IgD-negative memory B cell (primary cell): ENCODE data around the gene MYH10. TPM values are rescaled to one million over a fixed set of nuclear protein-coding genes. Genes with fewer than 3 reads are reported as not detected.
"Not testable (repeated sequence)": the region's sequence is repeated elsewhere in the genome, so short reads cannot be mapped to it uniquely, and the experiment has no call there.

ENCODE experiments used
- H3K27ac Mint-ChIP-seq, 3 donors: one replicate each; pipeline ENCODE4 v1.8.0; 2020 to 2022; ENCODE audit warnings: mild to moderate bottlenecking in 3 of 3, mixed read lengths in 3 of 3, moderate library complexity in 1 of 3
- H3K27me3 Mint-ChIP-seq: one replicate; pipeline ENCODE4 v1.8.0; 2021; ENCODE audit warnings: mixed read lengths
- H3K36me3 Mint-ChIP-seq: one replicate; pipeline ENCODE4 v1.8.0; 2020; ENCODE audit warnings: mild to moderate bottlenecking, mixed read lengths
- H3K4me1 Mint-ChIP-seq, 3 donors: one replicate each; pipeline ENCODE4 v1.8.0; 2020 to 2022; ENCODE audit warnings: mixed read lengths in 3 of 3, mild to moderate bottlenecking in 1 of 3
- H3K4me3 Mint-ChIP-seq, 4 donors: one replicate each; pipeline ENCODE4 v1.8.0; 2020 to 2022; ENCODE audit warnings: mild to moderate bottlenecking in 4 of 4, mixed read lengths in 4 of 4, moderate library complexity in 3 of 4
- H3K9me3 Mint-ChIP-seq, 3 donors: one replicate each; pipeline ENCODE4 v1.8.0; 2020 to 2021; ENCODE audit warnings: mixed read lengths in 3 of 3, mild to moderate bottlenecking in 1 of 3
- polyA plus RNA-seq: library from polyadenylated mRNA; unstranded; fragments of 300-500 nt; fragmentation: Illumina TruSeq; gene quantifications from one replicate; pipeline ENCODE4 v1.2.3, GENCODE V29; 2021

The MYH10 gene
- polyA plus RNA-seq, 1 donor from 2014 or later, result 1.7 TPM

DNA sequence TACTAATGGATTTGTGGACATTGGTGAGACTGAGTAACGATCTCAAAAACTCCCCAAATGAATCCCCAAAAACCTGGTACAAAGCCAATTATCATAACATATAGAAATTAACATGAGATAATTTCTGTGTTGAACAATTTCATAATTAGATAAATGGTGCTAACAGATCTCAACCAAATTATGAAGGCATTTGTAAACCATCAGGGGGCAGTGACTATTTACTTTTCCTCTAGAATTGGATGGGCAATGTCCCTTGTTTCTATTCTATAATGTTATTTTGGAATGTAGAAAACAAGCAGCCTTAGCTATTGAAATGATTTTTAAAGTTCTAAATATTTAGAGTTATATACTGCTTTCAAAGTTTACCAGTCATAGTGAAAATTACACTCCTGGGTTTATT is 57.8 kb downstream of the MYH10 start:
- Mint-ChIP-seq H3K4me3 (no peak overlapping the region), H3K27me3 (peaks cover 9% of the 10 kb centered on the region), H3K9me3 (peaks cover 0 to 2% (median 0%) of the 10 kb centered on the region in 3 donors), H3K36me3 (no peaks in the 10 kb centered on the region), H3K4me1 (no peaks in the 10 kb centered on the region), H3K27ac (no peak overlapping the region)

GRCh38 chr17:8563981-8564602 is 66.4 kb downstream of the MYH10 start:
- Mint-ChIP-seq H3K27ac (no peak overlapping the region), H3K9me3 (peaks cover 0 to 2% (median 0%) of the 10 kb centered on the region in 3 donors)

GRCh38 chr17:8563024-8563776 is 67.3 kb downstream of the MYH10 start:
- H3K9me3 Mint-ChIP-seq, result no peaks in the 10 kb centered on the region
- no peak overlapping the region for H3K27ac Mint-ChIP-seq

More at GRCh38 chr17:8563981-8564602, 66.4 kb downstream of the MYH10 start:
- peaks cover 2% of the 10 kb centered on the region for H3K36me3 Mint-ChIP-seq
- peaks cover 0 to 3% (median 0%) of the 10 kb centered on the region in 3 donors for H3K4me1 Mint-ChIP-seq
- H3K4me3 Mint-ChIP-seq, result no peak overlapping the region
- peaks cover 6% of the 10 kb centered on the region for H3K27me3 Mint-ChIP-seq

GRCh38 chr17:8558144-8558543 is 72.4 kb downstream of the MYH10 start:
- Mint-ChIP-seq H3K9me3 (no peaks in the 10 kb centered on the region), H3K27me3 (no peaks in the 10 kb centered on the region), H3K36me3 (no peaks in the 10 kb centered on the region), H3K27ac (no peak overlapping the region), H3K4me3 (no peak overlapping the region), H3K4me1 (peaks cover 0 to 3% (median 0%) of the 10 kb centered on the region in 3 donors)

More at GRCh38 chr17:8563024-8563776, 67.3 kb downstream of the MYH10 start:
- Mint-ChIP-seq H3K36me3 (peaks cover 2% of the 10 kb centered on the region), H3K27me3 (no peaks in the 10 kb centered on the region), H3K4me3 (no peak overlapping the region), H3K4me1 (peaks cover 0 to 3% (median 0%) of the 10 kb centered on the region in 3 donors)

DNA sequence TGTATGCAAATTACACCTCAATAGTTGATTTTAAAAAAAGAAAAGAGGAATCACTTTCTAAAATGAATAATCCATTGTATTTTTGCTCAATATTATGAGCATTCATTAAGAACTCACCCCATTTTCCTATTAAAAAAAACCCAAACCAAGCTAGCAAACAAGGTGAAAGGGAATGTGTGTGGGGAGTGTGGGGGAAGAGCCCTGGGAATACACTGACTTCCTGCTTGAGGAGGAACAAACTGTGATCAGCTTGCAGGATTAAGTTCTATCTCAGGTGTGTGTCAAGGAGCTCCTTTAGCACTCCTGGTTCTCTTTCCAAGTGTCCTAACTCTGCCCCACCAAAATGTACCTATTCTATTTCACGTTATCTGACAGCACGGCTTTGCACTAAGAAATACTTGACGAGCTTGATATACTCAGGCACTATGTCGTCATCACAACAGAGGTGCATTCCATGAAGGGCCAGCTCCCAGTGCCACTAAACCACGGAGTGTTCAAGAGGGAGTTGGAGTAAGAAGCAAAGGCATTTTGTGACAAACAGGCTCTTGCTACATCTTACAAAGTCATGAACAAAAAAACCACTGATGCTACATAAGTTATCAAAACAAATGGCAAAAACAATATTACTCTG is 73.2 kb downstream of the MYH10 start:
- peaks cover 2% of the 10 kb centered on the region for H3K27me3 Mint-ChIP-seq
- H3K36me3 Mint-ChIP-seq, result no peaks in the 10 kb centered on the region
- no peaks in the 10 kb centered on the region for H3K9me3 Mint-ChIP-seq
- H3K27ac Mint-ChIP-seq, result no peak overlapping the region
- no peak overlapping the region for H3K4me3 Mint-ChIP-seq
- H3K4me1 Mint-ChIP-seq, result peaks cover 0 to 2% (median 0%) of the 10 kb centered on the region in 3 donors

DNA sequence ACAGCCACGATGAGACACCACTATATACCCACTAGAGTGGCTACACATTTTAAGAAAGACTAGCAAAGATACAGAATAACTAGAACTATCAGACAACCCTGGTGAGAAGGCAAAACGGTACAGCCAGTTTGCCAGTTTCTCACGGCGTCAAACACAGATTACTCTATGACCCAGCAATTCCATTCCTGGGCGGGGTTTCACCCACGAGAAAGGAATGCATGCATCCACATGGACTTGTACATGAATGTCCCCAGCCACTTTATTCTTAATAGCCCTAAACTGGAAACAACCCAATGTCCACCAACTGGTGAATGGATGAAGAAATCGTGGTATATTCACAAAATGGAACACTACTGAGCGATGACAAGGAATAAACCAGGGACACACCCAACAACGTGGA is 74.5 kb downstream of the MYH10 start:
- H3K27me3 Mint-ChIP-seq, result peaks cover 2% of the 10 kb centered on the region
- H3K4me3 Mint-ChIP-seq, result no peak overlapping the region
- no peak overlapping the region for H3K27ac Mint-ChIP-seq
- no peaks in the 10 kb centered on the region for H3K4me1 Mint-ChIP-seq
- no peaks in the 10 kb centered on the region for H3K36me3 Mint-ChIP-seq
- no peaks in the 10 kb centered on the region for H3K9me3 Mint-ChIP-seq

DNA sequence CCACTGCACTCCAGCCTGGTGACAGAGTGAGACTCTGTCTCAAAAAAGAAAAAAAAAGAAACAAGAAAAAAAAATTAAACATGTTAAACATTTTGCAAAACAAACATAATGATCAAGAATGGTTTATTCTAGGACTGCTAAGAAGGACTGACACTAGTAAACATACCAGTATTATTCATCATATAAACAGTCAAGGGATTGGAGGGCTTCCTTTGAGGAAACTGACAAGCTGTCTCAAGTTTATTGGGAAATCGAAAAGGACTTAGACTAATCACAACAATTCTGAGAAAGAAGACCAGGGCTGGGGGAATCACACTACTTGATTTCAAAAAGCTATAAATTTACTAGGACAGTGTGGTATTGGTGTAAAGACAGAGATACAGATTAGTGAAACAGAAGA is 75.5 kb downstream of the MYH10 start:
- Mint-ChIP-seq H3K4me1 (no peaks in the 10 kb centered on the region), H3K27me3 (peaks cover 2% of the 10 kb centered on the region), H3K27ac (no peak overlapping the region), H3K36me3 (no peaks in the 10 kb centered on the region), H3K4me3 (no peak overlapping the region), H3K9me3 (no peaks in the 10 kb centered on the region)

- Mint-ChIP-seq H3K36me3 (no peaks in the 10 kb centered on the region), H3K27ac (no peak overlapping the region), H3K4me1 (no peaks in the 10 kb centered on the region), H3K9me3 (no peaks in the 10 kb centered on the region), H3K27me3 (peaks cover 2% of the 10 kb centered on the region), H3K4me3 (no peak overlapping the region)
These were observed 77.8 kb downstream of the MYH10 start for GRCh38 chr17:8552577-8553320.

DNA sequence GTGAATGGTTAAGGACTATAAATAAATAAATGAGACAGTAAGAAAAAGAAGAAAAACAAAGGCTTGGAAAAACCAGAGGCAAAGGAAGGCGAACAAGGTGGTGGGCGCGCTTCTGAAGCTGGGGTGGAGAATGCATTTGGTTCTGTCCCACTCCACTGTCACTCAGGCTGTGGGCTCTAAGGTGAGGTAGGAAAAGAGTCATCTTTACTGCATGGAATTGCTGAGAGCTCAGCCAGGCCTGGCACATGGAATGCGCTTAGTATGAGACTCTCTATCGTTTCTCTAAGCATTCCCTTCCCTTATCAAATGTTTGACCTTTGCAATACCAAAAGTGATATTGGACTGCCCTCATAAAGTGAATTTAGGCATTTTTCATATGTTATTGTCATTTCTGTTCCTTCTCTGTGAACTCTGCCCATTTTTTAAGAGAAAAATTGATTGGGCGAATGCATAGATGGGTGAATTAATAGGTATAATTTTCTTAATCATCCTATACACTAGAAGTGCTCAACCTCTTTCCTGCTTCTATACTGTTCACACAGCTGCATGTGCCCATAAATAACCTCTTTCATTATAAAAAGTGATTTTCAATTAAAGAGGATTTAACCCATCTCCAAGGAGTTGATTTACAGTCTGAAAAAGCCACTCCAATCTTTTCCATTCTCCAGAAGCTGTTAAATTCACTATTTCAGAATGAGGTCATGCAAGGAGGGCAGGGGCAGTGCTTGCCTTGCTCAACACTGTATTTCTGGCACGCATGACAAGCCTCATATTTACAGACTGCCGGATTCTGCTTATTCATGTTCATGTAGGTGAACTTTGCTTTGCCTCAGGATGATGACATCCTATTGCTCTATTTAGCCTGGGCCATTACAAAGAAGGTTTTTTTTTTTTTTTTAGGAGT is 87.7 kb downstream of the MYH10 start:
- no peak overlapping the region for H3K4me3 Mint-ChIP-seq
- H3K27me3 Mint-ChIP-seq, result no peaks in the 10 kb centered on the region
- no peaks in the 10 kb centered on the region for H3K36me3 Mint-ChIP-seq
- no peak overlapping the region for H3K27ac Mint-ChIP-seq
- H3K4me1 Mint-ChIP-seq, result no peaks in the 10 kb centered on the region
- no peaks in the 10 kb centered on the region for H3K9me3 Mint-ChIP-seq

DNA sequence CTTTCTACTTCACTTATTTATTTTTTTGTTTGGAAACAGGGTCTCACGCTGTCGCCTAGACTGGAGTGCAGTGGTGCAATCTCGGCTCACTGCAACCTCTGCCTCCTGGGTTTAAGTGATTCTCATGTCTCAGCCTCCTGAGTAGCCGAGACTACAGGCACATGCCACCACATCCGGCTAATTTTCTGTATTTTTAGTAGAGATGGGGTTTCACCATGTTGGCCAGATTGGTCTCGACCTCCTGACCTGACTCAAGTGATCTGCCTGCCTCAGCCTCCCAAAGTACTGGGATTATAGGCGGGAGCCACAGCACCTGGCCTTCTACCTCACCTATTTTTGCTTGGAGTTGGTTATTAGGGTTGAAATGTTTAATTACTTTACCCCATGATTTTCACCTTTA is 90.5 kb downstream of the MYH10 start:
- H3K27me3 Mint-ChIP-seq, H3K4me3 Mint-ChIP-seq, H3K27ac Mint-ChIP-seq, H3K9me3 Mint-ChIP-seq, H3K4me1 Mint-ChIP-seq, H3K36me3 Mint-ChIP-seq: not testable (repeated sequence)

GRCh38 chr17:8537734-8538133 is 92.8 kb downstream of the MYH10 start:
- Mint-ChIP-seq H3K36me3 (no peaks in the 10 kb centered on the region), H3K9me3 (no peaks in the 10 kb centered on the region), H3K27ac (no peak overlapping the region), H3K4me3 (no peak overlapping the region), H3K4me1 (no peaks in the 10 kb centered on the region), H3K27me3 (no peaks in the 10 kb centered on the region)

- Mint-ChIP-seq H3K27me3 (no peaks in the 10 kb centered on the region), H3K27ac (no peak overlapping the region), H3K4me3 (no peak overlapping the region), H3K36me3 (no peaks in the 10 kb centered on the region), H3K4me1 (no peaks in the 10 kb centered on the region), H3K9me3 (no peaks in the 10 kb centered on the region)
These were observed 95.9 kb downstream of the MYH10 start for GRCh38 chr17:8534498-8535188.

DNA sequence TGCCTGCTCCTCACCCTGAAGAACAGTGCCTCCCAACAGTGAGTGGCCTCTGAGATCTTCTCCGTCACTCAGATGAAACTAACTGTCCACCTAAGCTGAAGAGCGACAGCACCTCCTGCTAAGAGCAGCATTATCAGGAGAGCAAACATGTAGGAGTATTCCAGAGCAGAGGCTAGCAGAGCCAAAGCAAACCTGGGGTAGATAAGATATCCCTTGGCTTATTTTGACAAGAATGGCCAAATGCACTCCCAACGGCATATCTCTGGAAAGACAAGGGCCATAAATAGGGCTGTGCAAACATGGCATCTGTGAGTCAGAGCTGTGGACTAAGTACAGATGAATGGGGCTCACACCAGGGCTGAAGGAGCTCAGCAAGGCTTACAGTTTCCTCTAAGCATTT is 98.5 kb downstream of the MYH10 start:
- Mint-ChIP-seq H3K9me3 (no peaks in the 10 kb centered on the region), H3K36me3 (no peaks in the 10 kb centered on the region), H3K4me1 (no peaks in the 10 kb centered on the region), H3K27ac (no peak overlapping the region), H3K4me3 (no peak overlapping the region), H3K27me3 (no peaks in the 10 kb centered on the region)

DNA sequence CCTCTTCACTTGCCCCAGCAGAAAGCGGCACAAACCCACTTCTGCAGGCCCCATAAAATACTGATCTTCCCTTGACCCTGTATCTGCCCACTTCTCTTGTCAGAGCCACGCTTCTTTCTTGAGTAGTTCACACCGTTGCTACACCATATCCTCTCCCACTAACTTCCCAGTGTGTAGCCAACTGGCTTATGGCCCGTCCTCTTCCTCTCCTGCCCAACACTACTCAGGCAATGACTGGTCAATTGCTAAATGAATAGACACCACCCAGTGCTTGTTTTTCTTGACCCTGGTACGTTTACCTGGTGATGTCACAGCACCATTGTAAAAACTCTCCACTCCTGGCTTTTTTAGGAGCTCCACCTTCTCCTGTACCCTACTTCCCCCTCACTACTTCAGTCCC is 107.9 kb downstream of the MYH10 start:
- H3K9me3 Mint-ChIP-seq, result no peaks in the 10 kb centered on the region
- H3K4me3 Mint-ChIP-seq, result no peak overlapping the region
- H3K4me1 Mint-ChIP-seq, result no peaks in the 10 kb centered on the region
- no peaks in the 10 kb centered on the region for H3K36me3 Mint-ChIP-seq
- H3K27ac Mint-ChIP-seq, result no peak overlapping the region
- H3K27me3 Mint-ChIP-seq, result no peaks in the 10 kb centered on the region
